Measurements from ENCODE around the gene RITA1. TPM values are rescaled to one million over a fixed set of nuclear protein-coding genes. Genes with fewer than 3 reads are reported as not detected.
A peak's percentile ranks its signal among the peaks of the same experiment; 100 is the strongest.

RITA1 gene
- total and polyA plus RNA-seq, 12 donors: 17.5 to 84.1 (median 36.7) TPM

GRCh38 chr12:113239811-113240331, 54.4 kb downstream of the RITA1 start:
- 59 to 69% (median 67%) methylated on average over 12 of the region's 12 CpGs for WGBS, 4 donors
- DNase-seq: peak in 4 of 7 donors; percentile 15 to 53 (median 27)
- TF ChIP-seq POLR2A (IDR thresholded peaks at IDR 0.05) (no peak), CTCF (IDR thresholded peaks at IDR 0.05) (no peak)
- Histone ChIP-seq H3K36me3 (replicated peaks in 1 of 2) (peaks cover 0 to 36% of the 10 kb centered on the region in 2 donors), H3K4me1 (replicated peaks in 1 of 2) (peaks cover 45 to 81% of the 10 kb centered on the region in 2 donors), H3K4me3 (no peak overlapping the region), H3K9me3 (replicated peaks in 1 of 3) (no peaks in the 10 kb centered on the region), H3K27ac (peak overlapping the region; percentile 17 to 77 (median 27)), H3K27me3 (no peaks in the 10 kb centered on the region)
- intact Hi-C loops (cut with DNase I): no loop called here

GRCh38 chr12:113240395-113240794, 54.9 kb downstream of the RITA1 start:
- Histone ChIP-seq H3K36me3 (replicated peaks in 1 of 2) (peaks cover 0 to 34% of the 10 kb centered on the region in 2 donors), H3K4me3 (no peak overlapping the region), H3K27me3 (no peaks in the 10 kb centered on the region), H3K4me1 (replicated peaks in 1 of 2) (peaks cover 48 to 84% of the 10 kb centered on the region in 2 donors), H3K9me3 (replicated peaks in 1 of 3) (no peaks in the 10 kb centered on the region), H3K27ac (peak overlapping the region in 3 of 5 donors; percentile 21 to 87 (median 77))
- 79 to 89% (median 83%) methylated on average over 3 of the region's 3 CpGs for WGBS, 4 donors
- DNase-seq: peak in 1 of 7 donors; percentile 4
- TF ChIP-seq POLR2A (IDR thresholded peaks at IDR 0.05): no peak
- TF ChIP-seq CTCF (IDR thresholded peaks at IDR 0.05): no peak
- intact Hi-C loops (cut with DNase I): no loop called here

- H3K27me3 ChIP-seq: no peaks in the 10 kb centered on the region
- peak overlapping the region in 4 of 5 donors; percentile 56 to 95 (median 74) for H3K27ac ChIP-seq
- intact Hi-C loops (cut with DNase I): no loop called here
- H3K4me1 ChIP-seq (replicated peaks in 1 of 2): peaks cover 58 to 85% of the 10 kb centered on the region in 2 donors
- TF ChIP-seq CTCF (IDR thresholded peaks at IDR 0.05): no peak
- no peak for TF ChIP-seq POLR2A (IDR thresholded peaks at IDR 0.05)
- WGBS, 4 donors: 52 to 65% (median 57%) methylated on average over 12 to 14 of the region's 14 CpGs
- no peaks in the 10 kb centered on the region for H3K9me3 ChIP-seq (replicated peaks in 1 of 3)
- peaks cover 0 to 29% of the 10 kb centered on the region in 2 donors for H3K36me3 ChIP-seq (replicated peaks in 1 of 2)
- H3K4me3 ChIP-seq: no peak overlapping the region
- peak in 4 of 7 donors; percentile 38 to 49 (median 40) for DNase-seq
These were observed 55.9 kb downstream of the RITA1 start for GRCh38 chr12:113241191-113242025.

Small RNA genes within 50 kb of the gene (microRNA-seq; reads per million reads assigned to microRNA genes)
- gene MIR7106: 0 reads per million in 3 donors

Small RNA genes within 50 kb of the gene (small RNA-seq; reads per million reads assigned to genes)
- gene MIR7106 (0 reads per million in 2 donors), gene RF00019 (0 reads per million in 2 donors)

Other genes starting within 250 kb of the RITA1 start
- 10 to 100 TPM in 6 of 9 donors, 1 to 10 TPM in 3; 5.5 to 19.4 (median 11.5) TPM for gene OAS3, start 247.2 kb upstream of the RITA1 start, total RNA-seq
- 1 to 10 TPM; 2.7 to 9.3 (median 6.8) TPM for gene OAS3, start 247.2 kb upstream of the RITA1 start, polyA plus RNA-seq
- 10 to 100 TPM in 3 of 9 donors, 1 to 10 TPM in 6; 2.5 to 29.1 (median 8.3) TPM for gene OAS2, start 207.2 kb upstream of the RITA1 start, total RNA-seq
- 10 to 100 TPM in 1 of 3 donors, 1 to 10 TPM in 2; 3.5 to 30.4 (median 9.5) TPM for gene OAS2, start 207.2 kb upstream of the RITA1 start, polyA plus RNA-seq
- 10 to 100 TPM in 3 of 9 donors, 1 to 10 TPM in 6; 1.3 to 20.0 (median 7.4) TPM for gene DTX1, start 129.0 kb upstream of the RITA1 start, total RNA-seq
- 1 to 10 TPM; 2.8 to 8.4 (median 4.7) TPM for gene DTX1, start 129.0 kb upstream of the RITA1 start, polyA plus RNA-seq
- 10 to 100 TPM; 22.6 to 90.4 (median 43.6) TPM for gene RASAL1, start 50.0 kb upstream of the RITA1 start, total RNA-seq
- gene RASAL1, start 50.0 kb upstream of the RITA1 start, polyA plus RNA-seq: 10 to 100 TPM; 38.9 to 54.2 (median 40.7) TPM
- under 1 TPM in 3 of 9 donors, not detected in 6; 0.14 to 0.28 (median 0.22) TPM for gene CFAP73, start 36.0 kb upstream of the RITA1 start, total RNA-seq
- gene CFAP73, start 36.0 kb upstream of the RITA1 start, polyA plus RNA-seq: under 1 TPM in 2 of 3 donors, not detected in 1; 0.24 to 0.57 TPM
- gene DDX54, start 243 bp upstream of the RITA1 start, total RNA-seq: 100 to 1,000 TPM in 2 of 9 donors, 10 to 100 TPM in 7; 41.9 to 109 (median 78.3) TPM
- 10 to 100 TPM; 27.9 to 60.5 (median 44.4) TPM for gene DDX54, start 243 bp upstream of the RITA1 start, polyA plus RNA-seq
- 100 to 1,000 TPM in 3 of 9 donors, 10 to 100 TPM in 6; 21.2 to 144 (median 81.2) TPM for gene TPCN1, start 35.7 kb downstream of the RITA1 start, total RNA-seq
- gene TPCN1, start 35.7 kb downstream of the RITA1 start, polyA plus RNA-seq: 100 to 1,000 TPM in 1 of 3 donors, 10 to 100 TPM in 2; 35.1 to 198 (median 80.6) TPM
- 100 to 1,000 TPM in 8 of 9 donors, 10 to 100 TPM in 1; 67.6 to 286 (median 157) TPM for gene SLC8B1, start 149.4 kb downstream of the RITA1 start, total RNA-seq
- gene SLC8B1, start 149.4 kb downstream of the RITA1 start, polyA plus RNA-seq: 100 to 1,000 TPM; 194 to 288 (median 216) TPM
- 100 to 1,000 TPM in 8 of 9 donors, 10 to 100 TPM in 1; 66.7 to 416 (median 347) TPM for gene PLBD2, start 172.9 kb downstream of the RITA1 start, total RNA-seq
- gene PLBD2, start 172.9 kb downstream of the RITA1 start, polyA plus RNA-seq: 100 to 1,000 TPM; 128 to 467 (median 142) TPM
- gene SDS, start 218.2 kb downstream of the RITA1 start, total RNA-seq: 100 to 1,000 TPM in 1 of 9 donors, 1 to 10 TPM in 8; 1.8 to 188 (median 3.1) TPM
- gene SDS, start 218.2 kb downstream of the RITA1 start, polyA plus RNA-seq: 10 to 100 TPM in 1 of 3 donors, 1 to 10 TPM in 2; 5.7 to 41.2 (median 7.9) TPM
- 100 to 1,000 TPM in 1 of 9 donors, 10 to 100 TPM in 8; 11.6 to 111 (median 25.9) TPM for gene SDSL, start 236.7 kb downstream of the RITA1 start, total RNA-seq
- gene SDSL, start 236.7 kb downstream of the RITA1 start, polyA plus RNA-seq: 10 to 100 TPM; 15.9 to 40.3 (median 23.8) TPM

All from adrenal gland (tissue), 12 donors.